GM10847 (cell line): ENCODE results near the gene ATP6AP1.

Source experiments
- POLR2A ChIP-seq: IDR thresholded peaks from 2 replicates; pipeline ENCODE4 v1.6.1; 2011; ENCODE audit not compliant: insufficient read length; ENCODE audit errors: extremely low read depth

The ATP6AP1 gene

GRCh38 chrX:154470914-154471568 lies 42.6 kb downstream of the ATP6AP1 start:
- no peak for TF ChIP-seq POLR2A

DNA sequence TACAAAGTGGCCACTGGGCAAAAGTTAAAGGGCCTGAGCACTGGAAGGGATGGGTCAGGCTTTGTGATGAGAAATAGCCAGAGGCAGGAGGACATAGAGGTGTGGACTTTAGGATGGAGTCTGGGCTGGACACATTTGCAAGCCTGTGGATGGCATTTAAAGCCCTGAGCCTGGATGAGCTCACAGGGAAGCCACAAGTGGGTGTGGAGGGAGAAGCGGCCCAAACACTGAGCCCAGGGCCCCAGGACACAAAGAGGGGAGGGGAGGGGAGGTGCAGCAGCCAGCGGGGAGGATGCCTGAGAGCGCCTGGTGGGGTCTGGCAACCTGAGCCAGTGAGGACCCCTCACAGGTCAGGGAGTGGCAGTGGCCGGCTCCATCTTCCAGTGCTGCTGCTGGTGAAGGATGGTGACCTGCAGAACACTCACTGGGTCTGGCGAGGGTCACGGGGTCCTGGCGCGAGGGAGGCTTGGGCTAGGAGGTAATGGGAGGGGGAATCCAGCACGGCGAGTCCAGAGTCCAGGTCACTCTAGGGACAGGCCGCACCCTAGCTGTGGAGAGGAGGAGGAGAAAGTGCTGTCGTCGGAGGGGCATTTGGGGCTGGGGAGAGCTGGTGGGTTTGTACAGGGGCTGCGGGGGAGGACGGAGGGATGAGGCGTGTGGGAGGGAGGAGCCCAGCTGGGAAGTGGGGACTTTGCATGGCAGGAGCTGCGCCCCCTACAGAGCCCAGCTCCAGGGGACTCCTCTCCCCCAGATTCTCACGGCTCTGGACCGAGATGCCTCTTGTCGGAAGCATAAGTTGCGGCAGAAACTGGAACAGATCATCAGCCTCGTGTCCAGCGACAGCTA lies 43.6 kb downstream of the ATP6AP1 start:
- no peak for TF ChIP-seq POLR2A

DNA sequence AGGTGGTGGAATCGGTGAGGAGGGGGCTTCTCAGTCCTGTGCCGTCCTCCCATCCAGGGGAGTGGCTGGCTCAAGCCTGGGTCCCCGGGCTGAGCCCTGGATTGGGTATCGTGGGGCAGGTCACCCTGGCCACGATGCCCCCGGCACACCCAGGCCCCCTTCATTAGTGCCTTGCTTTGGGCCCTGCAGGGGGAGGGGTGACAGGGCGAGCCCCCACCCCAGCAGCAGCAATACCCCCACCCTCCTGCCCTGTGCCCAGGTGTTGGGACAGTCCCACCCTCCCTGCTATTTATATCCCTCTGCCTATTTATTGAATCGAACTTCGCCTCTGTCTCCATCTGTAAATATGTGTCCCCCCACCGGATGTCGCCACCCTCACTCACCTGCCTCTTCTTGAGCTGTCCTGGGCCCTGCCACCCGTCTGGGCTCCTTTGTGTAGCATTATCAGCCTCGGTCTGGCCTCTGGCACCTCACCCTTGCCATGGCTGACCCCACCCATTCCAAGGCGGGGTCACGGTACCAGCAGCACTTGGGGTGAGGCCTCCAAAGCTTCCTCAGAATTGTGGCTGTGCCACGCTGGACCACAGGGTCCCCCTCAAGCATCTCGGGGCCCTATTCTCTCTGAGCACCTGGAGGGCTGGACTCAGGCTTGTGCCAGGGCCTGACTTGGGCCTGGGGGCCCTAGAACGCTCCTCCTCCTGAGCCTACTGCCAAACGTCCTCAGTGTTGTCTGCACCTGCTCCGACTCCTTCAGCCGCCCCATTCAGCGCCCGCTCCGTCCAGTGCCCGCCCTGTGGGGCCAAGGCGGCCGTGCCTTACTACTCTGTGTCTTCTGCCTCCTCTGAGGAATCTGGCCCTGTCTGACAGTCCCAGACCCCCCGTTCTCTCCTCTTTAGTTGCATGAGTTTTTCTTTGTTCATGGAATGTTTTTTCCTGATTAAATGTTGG lies 44.5 kb downstream of the ATP6AP1 start:
- no peak for TF ChIP-seq POLR2A

- no peak for TF ChIP-seq POLR2A
Measured at GRCh38 chrX:154473683-154474082, 45.2 kb downstream of the ATP6AP1 start.

DNA sequence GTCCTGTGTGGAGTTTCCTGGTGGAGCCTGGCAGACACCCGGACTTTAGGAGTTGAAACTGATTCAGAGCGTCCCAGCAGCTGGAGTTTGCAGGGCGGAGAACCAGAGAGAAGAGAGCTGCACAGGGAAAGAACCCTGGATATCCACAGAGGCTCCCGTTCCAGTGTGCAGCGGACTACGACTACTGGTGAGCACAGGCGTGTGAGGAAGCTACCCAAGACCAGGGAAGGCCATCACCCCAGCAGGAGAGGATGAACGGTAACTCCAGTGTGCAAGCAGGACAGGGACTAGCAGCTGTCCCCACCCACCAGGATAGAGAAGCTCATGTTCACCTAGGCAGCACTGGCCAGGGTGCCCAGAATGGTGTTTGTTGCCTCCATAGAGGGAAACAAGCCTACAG lies 48.3 kb downstream of the ATP6AP1 start:
- no peak for TF ChIP-seq POLR2A

- no peak for TF ChIP-seq POLR2A
Measured at GRCh38 chrX:154477891-154478477, 49.5 kb downstream of the ATP6AP1 start.

GRCh38 chrX:154478728-154479622 lies 50.5 kb downstream of the ATP6AP1 start, which contains the start of gene LAGE3:
LAGE3 (minus strand) TSS chrX:154479281; CDS start chrX:154478915, 366 bp downstream.
- TF ChIP-seq POLR2A: peak; percentile 66

GRCh38 chrX:154481195-154481594 lies 52.7 kb downstream of the ATP6AP1 start:
- TF ChIP-seq POLR2A: no peak

DNA sequence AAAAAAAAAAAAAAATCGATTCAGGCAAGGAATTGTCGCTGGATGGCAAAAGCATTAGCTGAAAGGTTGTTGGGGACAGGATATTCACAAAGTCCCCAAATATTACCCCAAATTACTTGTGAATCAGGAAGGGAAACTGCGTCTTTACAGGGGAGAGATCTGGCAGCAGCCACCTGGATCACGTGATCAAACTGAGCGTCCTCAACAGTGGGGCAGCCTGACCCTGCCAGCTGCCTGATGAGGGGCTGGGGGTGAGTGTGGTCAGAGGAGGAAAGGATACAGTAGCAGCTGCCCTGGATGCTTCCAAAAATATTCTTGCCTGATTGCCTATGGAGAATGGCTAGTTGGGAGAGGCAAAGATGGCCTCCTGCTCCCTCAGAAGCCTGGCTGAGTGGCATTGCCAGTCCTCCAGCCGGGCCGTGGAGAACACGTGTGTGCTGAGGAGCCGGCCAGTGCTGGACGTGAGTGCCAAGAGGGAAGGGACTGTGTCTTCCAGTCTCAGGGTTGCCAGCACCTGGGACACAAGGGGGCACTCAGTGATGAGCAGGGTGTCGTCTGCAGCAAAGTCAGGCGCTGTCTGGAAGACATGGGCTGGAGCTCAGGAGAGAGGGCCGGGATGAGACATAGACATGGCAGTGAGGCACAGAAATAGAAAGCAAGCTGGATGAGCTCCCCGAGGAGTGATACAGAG lies 53.6 kb downstream of the ATP6AP1 start:
- no peak for TF ChIP-seq POLR2A

GRCh38 chrX:154482786-154483185 lies 54.3 kb downstream of the ATP6AP1 start:
- no peak for TF ChIP-seq POLR2A

- TF ChIP-seq POLR2A: no peak
Measured at GRCh38 chrX:154483325-154483724, 54.8 kb downstream of the ATP6AP1 start.

DNA sequence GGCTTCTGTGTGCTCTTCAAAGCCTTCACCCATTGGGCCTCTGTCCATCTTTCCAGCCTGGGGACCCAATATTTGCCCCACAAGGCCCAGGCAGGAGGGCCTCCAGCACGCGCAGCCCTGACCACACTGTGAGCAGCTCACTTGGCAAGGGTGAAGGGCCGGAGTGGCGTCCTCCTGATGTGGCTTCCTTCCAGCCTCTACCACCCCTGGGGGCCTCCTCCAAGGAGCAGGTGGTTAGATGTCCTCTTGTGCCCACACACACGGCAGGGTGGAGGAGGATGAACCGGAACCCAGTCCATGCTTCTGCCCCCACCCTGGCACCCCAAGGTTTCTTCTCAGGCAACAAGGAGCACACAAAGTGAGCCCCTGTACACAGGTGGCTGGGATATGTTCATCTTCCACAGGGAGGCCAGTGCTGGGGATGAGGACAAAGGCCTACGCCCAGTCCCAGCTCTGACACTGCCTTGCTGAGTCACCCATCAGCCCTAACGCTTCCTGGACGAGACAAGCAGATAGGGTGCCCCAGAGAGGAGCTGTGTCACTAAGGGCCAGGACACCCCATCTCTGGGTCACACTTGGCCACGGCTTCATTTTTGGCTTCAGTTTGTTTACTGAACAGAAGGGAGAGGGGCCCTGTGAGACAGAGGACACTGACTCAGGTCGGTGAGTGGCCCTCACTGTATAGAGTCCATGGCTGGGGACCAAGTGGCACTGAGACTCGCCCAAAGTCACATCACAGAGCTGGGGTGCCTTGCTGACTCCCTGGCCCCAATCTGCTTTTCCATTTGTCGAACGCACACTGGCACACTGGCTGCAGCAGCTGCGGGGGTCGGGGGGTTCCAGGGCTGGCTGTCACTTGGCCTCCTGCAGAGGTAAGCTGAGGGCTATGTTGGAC lies 56.0 kb downstream of the ATP6AP1 start:
- TF ChIP-seq POLR2A: no peak
